IMR-90 (cell line): Measurements from ENCODE around the gene CACNG5. TPM values are rescaled to one million over a fixed set of nuclear protein-coding genes. Genes with fewer than 3 reads are reported as not detected.

ENCODE experiments used
- ATAC-seq: fragments of 200-7000 bp; cut with Tn5 transposase; 2 replicates; pipeline ENCODE4 v1.9.1; 2020; ENCODE audit warnings: low read depth, mild to moderate bottlenecking, moderate library complexity
- BruUV-seq: library from RNA; stranded (reverse); fragments of 400-500 nt; replicated peaks from 2 replicates; lab custom pipeline; 2021; lab: Mats Ljungman, UMichigan
- CTCF ChIA-PET: fragments of 300-600 bp; formaldehyde crosslinking; extraction: SDS; loops from one replicate; lab custom pipeline; 2021; ENCODE audit warnings: antibody characterized with exemption; lab: Yijun Ruan, JAX
- POLR2A ChIA-PET: fragments of 300-600 bp; sonication (Branson Sonifier 250); formaldehyde crosslinking; loops from one replicate; lab custom pipeline; 2022; ENCODE audit warnings: antibody characterized with exemption; ENCODE audit not compliant: unreplicated experiment; lab: Charles Lee
- DNase-seq: peaks from one replicate; pipeline ENCODE4 v3.0.0; 2013
- H2AFZ ChIP-seq: replicated peaks from 2 replicates; pipeline ENCODE3; 2013; ENCODE audit warnings: low read length, mild to moderate bottlenecking; ENCODE audit not compliant: poor library complexity
- H2AK5ac ChIP-seq: 2 replicates; pipeline ENCODE4 v1.6.1; 2013; ENCODE audit warnings: low read depth, low read length, inconsistent platforms
- H2AK9ac ChIP-seq: replicated peaks from 2 replicates; pipeline ENCODE3; 2013; ENCODE audit warnings: mild to moderate bottlenecking, low read depth, low read length, moderate library complexity; ENCODE audit not compliant: poor library complexity
- H2BK120ac ChIP-seq: 2 replicates; pipeline ENCODE4 v1.6.1; 2013; ENCODE audit warnings: low read depth, low read length, inconsistent platforms
- H2BK15ac ChIP-seq: 3 replicates; pipeline ENCODE4 v1.6.1; 2013; ENCODE audit warnings: low read depth, low read length, inconsistent platforms
- H2BK20ac ChIP-seq: 2 replicates; pipeline ENCODE4 v1.6.1; 2013; ENCODE audit warnings: low read depth, mild to moderate bottlenecking, inconsistent platforms, low read length, moderate library complexity
- H2BK5ac ChIP-seq: 2 replicates; pipeline ENCODE4 v1.6.1; 2013; ENCODE audit warnings: mild to moderate bottlenecking, low read depth, low read length, inconsistent platforms; ENCODE audit not compliant: poor library complexity, severe bottlenecking
- H3K14ac ChIP-seq: replicated peaks from 2 replicates; pipeline ENCODE4 v1.6.1; 2013; ENCODE audit warnings: low read depth, low read length, inconsistent platforms
- H3K18ac ChIP-seq: 2 replicates; pipeline ENCODE4 v1.6.1; 2013; ENCODE audit warnings: low read depth, low read length, control low read depth
- H3K23ac ChIP-seq: 2 replicates; pipeline ENCODE4 v1.6.1; 2013; ENCODE audit warnings: low read depth, low read length, inconsistent platforms
- H3K27ac ChIP-seq: 2 replicates; pipeline ENCODE4 v1.5.1; 2013; ENCODE audit warnings: mild to moderate bottlenecking, control low read depth, low read length; ENCODE audit not compliant: insufficient read depth
- H3K27me3 ChIP-seq: 2 replicates; pipeline ENCODE4 v1.6.1; 2013; ENCODE audit warnings: low read length; ENCODE audit not compliant: control insufficient read depth, insufficient read depth
- H3K36me3 ChIP-seq: 2 replicates; pipeline ENCODE4 v1.6.1; 2013; ENCODE audit warnings: low read length, mixed read lengths; ENCODE audit not compliant: control insufficient read depth, insufficient read depth
- H3K4ac ChIP-seq: 2 replicates; pipeline ENCODE4 v1.6.1; 2013; ENCODE audit warnings: low read depth, low read length, inconsistent platforms
- H3K4me1 ChIP-seq: 2 replicates; pipeline ENCODE4 v1.6.1; 2013; ENCODE audit warnings: low read length, mixed read lengths; ENCODE audit not compliant: control insufficient read depth, insufficient read depth
- H3K4me2 ChIP-seq: 2 replicates; pipeline ENCODE4 v1.6.1; 2013; ENCODE audit warnings: low read depth, mild to moderate bottlenecking, control low read depth, low read length, moderate library complexity
- H3K4me3 ChIP-seq: 2 replicates; pipeline ENCODE4 v1.5.1; 2013; ENCODE audit warnings: low read depth, mild to moderate bottlenecking, control low read depth, low read length, moderate library complexity; ENCODE audit not compliant: insufficient read depth
- H3K56ac ChIP-seq: 2 replicates; pipeline ENCODE4 v1.6.1; 2013; ENCODE audit warnings: low read length, inconsistent platforms; ENCODE audit not compliant: insufficient read depth; ENCODE audit errors: extremely low read depth
- H3K79me1 ChIP-seq, 2 experiments: 2 replicates each; pipeline ENCODE4 v1.6.1; 2013; ENCODE audit warnings: low read length in 2 of 2, inconsistent platforms in 1 of 2, low read depth in 1 of 2
- H3K9ac ChIP-seq: 2 replicates; pipeline ENCODE4 v1.6.1; 2013; ENCODE audit warnings: low read depth, low read length, control low read depth
- H3K9me1 ChIP-seq: 2 replicates; pipeline ENCODE4 v1.6.1; 2013; ENCODE audit warnings: low read length, inconsistent platforms; ENCODE audit not compliant: insufficient read depth
- H3K9me3 ChIP-seq: 2 replicates; pipeline ENCODE4 v1.6.1; 2013; ENCODE audit warnings: low read length; ENCODE audit not compliant: control insufficient read depth, insufficient read depth
- H4K20me1 ChIP-seq: 2 replicates; pipeline ENCODE4 v1.6.1; 2013; ENCODE audit warnings: low read length, inconsistent platforms; ENCODE audit not compliant: insufficient read depth
- H4K5ac ChIP-seq: 2 replicates; pipeline ENCODE4 v1.6.1; 2013; ENCODE audit warnings: mild to moderate bottlenecking, low read depth, low read length, control low read depth
- H4K8ac ChIP-seq, 2 experiments: 2 replicates each; pipeline ENCODE4 v1.6.1; 2013; ENCODE audit warnings: low read depth in 2 of 2, low read length in 2 of 2, control low read depth in 1 of 2, inconsistent platforms in 1 of 2
- H4K91ac ChIP-seq: 2 replicates; pipeline ENCODE4 v1.6.1; 2013; ENCODE audit warnings: low read depth, low read length, inconsistent platforms; ENCODE audit not compliant: insufficient read depth
- BHLHE40 ChIP-seq: fragments of 150-350 bp; IDR thresholded peaks from 2 replicates; pipeline ENCODE4 v1.6.1; 2016; ENCODE audit warnings: mild to moderate bottlenecking, low read depth, low read length
- CEBPB ChIP-seq: IDR thresholded peaks from 2 replicates; pipeline ENCODE4 v1.6.1; 2012; ENCODE audit warnings: low read depth, low read length, improper control_type of control experiment
- CHD1 ChIP-seq: IDR thresholded peaks from 2 replicates; pipeline ENCODE4 v1.6.1; 2012; ENCODE audit warnings: low read depth, low read length, improper control_type of control experiment
- FOS ChIP-seq: fragments of 150-350 bp; IDR thresholded peaks from 2 replicates; pipeline ENCODE4 v1.6.1; 2016; ENCODE audit warnings: low read depth, low read length
- MAFK ChIP-seq: IDR thresholded peaks from 2 replicates; pipeline ENCODE4 v1.6.1; 2012; ENCODE audit warnings: low read depth, low read length, improper control_type of control experiment
- MAZ ChIP-seq: IDR thresholded peaks from 2 replicates; pipeline ENCODE4 v1.6.1; 2012; ENCODE audit warnings: low read depth, mild to moderate bottlenecking, low read length, improper control_type of control experiment, moderate library complexity, borderline replicate concordance
- MXI1 ChIP-seq: IDR thresholded peaks from 2 replicates; pipeline ENCODE4 v1.6.1; 2012; ENCODE audit warnings: low read depth, mild to moderate bottlenecking, low read length, moderate library complexity, borderline replicate concordance
- NFE2L2 ChIP-seq: fragments of 150-350 bp; IDR thresholded peaks from 2 replicates; pipeline ENCODE4 v1.6.1; 2016; ENCODE audit warnings: low read depth, mild to moderate bottlenecking, low read length
- POLR2A ChIP-seq: IDR thresholded peaks from 2 replicates; pipeline ENCODE4 v1.6.1; 2012; ENCODE audit warnings: mild to moderate bottlenecking, low read depth, low read length
- RAD21 ChIP-seq: IDR thresholded peaks from 2 replicates; pipeline ENCODE4 v1.6.1; 2012; ENCODE audit warnings: low read length, improper control_type of control experiment
- RCOR1 ChIP-seq: IDR thresholded peaks from 2 replicates; pipeline ENCODE4 v1.6.1; 2012; ENCODE audit warnings: mild to moderate bottlenecking, low read length, improper control_type of control experiment; ENCODE audit not compliant: insufficient replicate concordance
- RFX5 ChIP-seq: IDR thresholded peaks from 2 replicates; pipeline ENCODE4 v1.8.0; 2012; ENCODE audit warnings: low read depth, mild to moderate bottlenecking, low read length, moderate library complexity
- SMC3 ChIP-seq: fragments of 150-350 bp; IDR thresholded peaks from 2 replicates; pipeline ENCODE4 v1.6.1; 2016; ENCODE audit warnings: low read depth, mild to moderate bottlenecking, antibody characterized with exemption, low read length, moderate library complexity
- WGBS, 2 experiments: methylation state at CpG; one replicate each; pipeline versions ENCODE4 v1.1.5 to v1.1.7; 2013; ENCODE audit warnings: missing lambda C conversion rate in 2 of 2; ENCODE audit not compliant: insufficient read length in 1 of 2; ENCODE audit errors: extremely low coverage in 2 of 2; 5-methylcytosine and 5-hydroxymethylcytosine counted together
- dilution Hi-C: fragments of 300-500 bp; cut with HindIII; formaldehyde crosslinking; loops from one replicate; pipeline ENCODE4 v1.14.3; 2018; ENCODE audit warnings: low sequenced_read_pairs; ENCODE audit not compliant: unreplicated experiment
- in situ Hi-C: fragments of 300-500 bp; cut with MboI; formaldehyde crosslinking; loops from 3 replicates; pipeline ENCODE4 v1.14.3; 2019; ENCODE audit warnings: low sequenced_read_pairs, inconsistent platforms, mixed read lengths
- intact Hi-C: fragments of 100-400 bp; cut with micrococcal nuclease; formaldehyde crosslinking; loops from 2 replicates; pipeline ENCODE4 v1.10.0; 2022
- polyA plus RNA-seq, 3 experiments: library from polyadenylated mRNA; depleted of rRNA; stranded (reverse); fragments of >200 nt; gene quantifications; 2 replicates each; pipeline ENCODE4 v1.2.3, GENCODE V29; 2012; ENCODE audit warnings: low replicate concordance in 1 of 3
- total RNA-seq: library from RNA; depleted of rRNA; stranded (reverse); fragments of >200 nt; gene quantifications from 2 replicates; pipeline ENCODE4 v1.2.3, GENCODE V29; 2012
- TF ChIP-seq, protein P1 (sequence below): fragments of 150-350 bp; IDR thresholded peaks from 2 replicates; pipeline ENCODE4 v1.6.1; 2016; ENCODE audit warnings: low read depth, mild to moderate bottlenecking, low read length, moderate library complexity, borderline replicate concordance
- TF ChIP-seq, protein P2 (sequence below): fragments of 150-350 bp; IDR thresholded peaks from 2 replicates; pipeline ENCODE4 v1.6.1; 2017; ENCODE audit warnings: mild to moderate bottlenecking, antibody characterized with exemption, low read length, low read depth
- TF ChIP-seq, protein P3 (sequence below): conservative IDR thresholded peaks from 2 replicates; pipeline ENCODE4 v1.5.1; 2012; ENCODE audit warnings: mild to moderate bottlenecking, low read depth, low read length, improper control_type of control experiment

The CACNG5 gene
- total and polyA plus RNA-seq, 2 of the 4 experiments (the other 2 are of a cell fraction) = not detected

DNA sequence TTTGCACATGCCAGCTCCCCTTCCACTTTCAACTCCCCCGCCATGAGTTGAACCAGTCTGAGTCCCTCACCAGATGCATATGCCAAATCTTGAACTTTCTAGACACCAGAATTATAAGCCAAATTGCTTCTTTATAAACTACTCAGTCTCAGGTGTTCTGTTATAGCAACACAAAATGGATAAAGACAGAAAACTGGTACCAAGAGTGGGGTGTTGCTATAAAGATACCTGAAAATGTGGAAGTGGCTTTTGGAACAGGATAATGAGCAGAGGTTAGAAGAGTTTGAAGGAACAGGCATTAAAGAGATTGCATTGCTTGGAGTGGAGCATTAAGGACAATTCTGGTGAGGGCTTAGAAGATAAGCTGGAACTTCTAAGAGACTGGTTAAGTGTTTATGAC, 17.2 kb upstream of the CACNG5 start:
- ChIA-PET POLR2A (no interaction called here), CTCF (no interaction called here)
- intact Hi-C loops = no loop called here
- H4K8ac ChIP-seq = no peak overlapping the region
- no peak overlapping the region for H2BK5ac ChIP-seq
- H3K4me2 ChIP-seq = no peak overlapping the region
- H3K9me1 ChIP-seq = no peaks in the 10 kb centered on the region
- no peak overlapping the region for H3K27ac ChIP-seq
- H3K9ac ChIP-seq = no peak overlapping the region
- WGBS, 2 experiments = no CpG with 5 or more reads among the region's 1 CpG
- no peak overlapping the region for H3K18ac ChIP-seq
- H2BK15ac ChIP-seq = no peak overlapping the region
- H4K91ac ChIP-seq = no peak overlapping the region
- no peaks in the 10 kb centered on the region for H4K20me1 ChIP-seq
- DNase-seq (no peak), ATAC-seq (no peak)
- H3K56ac ChIP-seq = no peak overlapping the region
- H4K5ac ChIP-seq = no peak overlapping the region
- H2BK20ac ChIP-seq = no peak overlapping the region
- no TSS peak for BruUV-seq
- H3K4me3 ChIP-seq = no peak overlapping the region
- dilution Hi-C loops = no loop called here
- H3K27me3 ChIP-seq = peaks cover 4% of the 10 kb centered on the region; the same call in 1 of the 2 replicates
- H3K36me3 ChIP-seq = no peaks in the 10 kb centered on the region
- H2AFZ ChIP-seq = no peak overlapping the region
- no peak overlapping the region for H3K14ac ChIP-seq
- H3K4ac ChIP-seq = no peak overlapping the region
- no peak overlapping the region for H2AK5ac ChIP-seq
- no peaks in the 10 kb centered on the region for H3K79me1 ChIP-seq
- H2BK120ac ChIP-seq = no peak overlapping the region
- no peak overlapping the region for H2AK9ac ChIP-seq
- in situ Hi-C loops = no loop called here
- H3K9me3 ChIP-seq = peaks cover 9% of the 10 kb centered on the region; the same call in 1 of the 2 replicates
- H3K23ac ChIP-seq = no peak overlapping the region
- H3K4me1 ChIP-seq = no peaks in the 10 kb centered on the region
- TF ChIP-seq NFE2L2 (no peak), CEBPB (no peak), RFX5 (no peak), SMC3 (no peak), MAZ (no peak), FOS (no peak), RAD21 (no peak), MAFK (no peak), MXI1 (no peak), CHD1 (no peak), POLR2A (no peak), BHLHE40 (no peak), RCOR1 (no peak)
- TF ChIP-seq, protein P1, sequence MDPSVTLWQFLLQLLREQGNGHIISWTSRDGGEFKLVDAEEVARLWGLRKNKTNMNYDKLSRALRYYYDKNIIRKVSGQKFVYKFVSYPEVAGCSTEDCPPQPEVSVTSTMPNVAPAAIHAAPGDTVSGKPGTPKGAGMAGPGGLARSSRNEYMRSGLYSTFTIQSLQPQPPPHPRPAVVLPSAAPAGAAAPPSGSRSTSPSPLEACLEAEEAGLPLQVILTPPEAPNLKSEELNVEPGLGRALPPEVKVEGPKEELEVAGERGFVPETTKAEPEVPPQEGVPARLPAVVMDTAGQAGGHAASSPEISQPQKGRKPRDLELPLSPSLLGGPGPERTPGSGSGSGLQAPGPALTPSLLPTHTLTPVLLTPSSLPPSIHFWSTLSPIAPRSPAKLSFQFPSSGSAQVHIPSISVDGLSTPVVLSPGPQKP = no peak
- TF ChIP-seq, protein P2, sequence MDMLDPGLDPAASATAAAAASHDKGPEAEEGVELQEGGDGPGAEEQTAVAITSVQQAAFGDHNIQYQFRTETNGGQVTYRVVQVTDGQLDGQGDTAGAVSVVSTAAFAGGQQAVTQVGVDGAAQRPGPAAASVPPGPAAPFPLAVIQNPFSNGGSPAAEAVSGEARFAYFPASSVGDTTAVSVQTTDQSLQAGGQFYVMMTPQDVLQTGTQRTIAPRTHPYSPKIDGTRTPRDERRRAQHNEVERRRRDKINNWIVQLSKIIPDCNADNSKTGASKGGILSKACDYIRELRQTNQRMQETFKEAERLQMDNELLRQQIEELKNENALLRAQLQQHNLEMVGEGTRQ = no peak
- TF ChIP-seq, protein P3, sequence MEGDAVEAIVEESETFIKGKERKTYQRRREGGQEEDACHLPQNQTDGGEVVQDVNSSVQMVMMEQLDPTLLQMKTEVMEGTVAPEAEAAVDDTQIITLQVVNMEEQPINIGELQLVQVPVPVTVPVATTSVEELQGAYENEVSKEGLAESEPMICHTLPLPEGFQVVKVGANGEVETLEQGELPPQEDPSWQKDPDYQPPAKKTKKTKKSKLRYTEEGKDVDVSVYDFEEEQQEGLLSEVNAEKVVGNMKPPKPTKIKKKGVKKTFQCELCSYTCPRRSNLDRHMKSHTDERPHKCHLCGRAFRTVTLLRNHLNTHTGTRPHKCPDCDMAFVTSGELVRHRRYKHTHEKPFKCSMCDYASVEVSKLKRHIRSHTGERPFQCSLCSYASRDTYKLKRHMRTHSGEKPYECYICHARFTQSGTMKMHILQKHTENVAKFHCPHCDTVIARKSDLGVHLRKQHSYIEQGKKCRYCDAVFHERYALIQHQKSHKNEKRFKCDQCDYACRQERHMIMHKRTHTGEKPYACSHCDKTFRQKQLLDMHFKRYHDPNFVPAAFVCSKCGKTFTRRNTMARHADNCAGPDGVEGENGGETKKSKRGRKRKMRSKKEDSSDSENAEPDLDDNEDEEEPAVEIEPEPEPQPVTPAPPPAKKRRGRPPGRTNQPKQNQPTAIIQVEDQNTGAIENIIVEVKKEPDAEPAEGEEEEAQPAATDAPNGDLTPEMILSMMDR = no peak
